H4 (cell line): ENCODE results near the gene SPTSSB. TPM values are rescaled to one million over a fixed set of nuclear protein-coding genes. Genes with fewer than 3 reads are reported as not detected.

Experiments
- total RNA-seq: library from RNA; depleted of rRNA; stranded (reverse); fragments of >200 nt; shearing (Covaris generic); gene quantifications from 2 replicates; pipeline ENCODE4 v1.2.3, GENCODE V29; 2014; rRNA removed

SPTSSB gene
- total RNA-seq, 1 experiment from 2014 or later = not detected

Other genes starting within 250 kb of the SPTSSB start
- 47.3 and 83.3 TPM in 2 replicates for gene NMD3, start 150.2 kb downstream of the SPTSSB start, total RNA-seq
- gene OTOL1, start 125.3 kb upstream of the SPTSSB start, total RNA-seq = not detected in 2 replicates